T47D (cell line): ENCODE measurements around the gene TH.

ENCODE experiments used
- DNase-seq, 2 experiments: peaks; one replicate each; pipeline versions ENCODE4 v3.0.0 to v3.0.0-alpha.2; 2011 to 2012; ENCODE audit warnings: low read depth in 1 of 2, low spot score in 1 of 2
- JUND ChIP-seq: IDR thresholded peaks from 2 replicates; pipeline ENCODE4 v1.6.1; 2012; ENCODE audit warnings: low read depth
- in situ Hi-C: cut with HindIII; loops from 2 replicates; pipeline ENCODE4 v1.10.0; 2016; ENCODE audit warnings: low sequenced_read_pairs, low pct_unique_long_range_greater_than_20kb

TH gene

GRCh38 chr11:2142762-2143202, 28.8 kb downstream of the TH start:
- in situ Hi-C loops: no loop called here
- TF ChIP-seq JUND: no peak
- DNase-seq: peak in 1 of 2 experiments; percentile 34

- DNase-seq: no peak
- TF ChIP-seq JUND: no peak
- in situ Hi-C loops: no loop called here
Measured at GRCh38 chr11:2142300-2142759, 29.3 kb downstream of the TH start.

GRCh38 chr11:2140411-2141400, 30.9 kb downstream of the TH start:
- no peak for DNase-seq
- in situ Hi-C loops: no loop called here
- no peak for TF ChIP-seq JUND

- in situ Hi-C loops: no loop called here
- DNase-seq: no peak
- no peak for TF ChIP-seq JUND
Measured at GRCh38 chr11:2139621-2140337, 31.8 kb downstream of the TH start.

DNA sequence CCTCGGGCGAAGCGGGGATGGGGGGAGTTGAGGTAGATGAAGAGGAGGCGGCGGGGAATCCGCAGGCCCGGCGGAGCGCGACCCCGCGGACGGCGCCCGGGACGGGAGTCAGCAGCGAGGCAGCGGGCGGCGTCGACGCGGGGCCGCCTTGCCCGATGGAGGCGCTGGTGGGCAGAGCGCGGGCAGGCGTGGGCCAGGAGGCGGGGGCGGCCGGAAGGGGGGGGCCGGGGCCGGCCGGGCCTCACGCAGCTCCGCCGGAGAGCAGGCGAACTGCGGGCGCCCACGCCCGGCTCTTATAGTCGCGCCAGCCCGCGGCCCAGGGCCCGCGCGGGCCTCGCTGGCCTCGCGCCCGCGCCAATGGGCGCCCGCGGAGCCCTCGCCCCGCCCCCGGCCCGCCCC, 32.5 kb downstream of the TH start, which contains the start of gene IGF2:
IGF2 (minus strand) TSS at position 267 of the 399 bp plus-strand sequence. CDS start 3,866 bp downstream, outside the sequence.
- TF ChIP-seq JUND: no peak
- DNase-seq: peak; percentile 46 to 60
- in situ Hi-C loops: no loop called here

DNA sequence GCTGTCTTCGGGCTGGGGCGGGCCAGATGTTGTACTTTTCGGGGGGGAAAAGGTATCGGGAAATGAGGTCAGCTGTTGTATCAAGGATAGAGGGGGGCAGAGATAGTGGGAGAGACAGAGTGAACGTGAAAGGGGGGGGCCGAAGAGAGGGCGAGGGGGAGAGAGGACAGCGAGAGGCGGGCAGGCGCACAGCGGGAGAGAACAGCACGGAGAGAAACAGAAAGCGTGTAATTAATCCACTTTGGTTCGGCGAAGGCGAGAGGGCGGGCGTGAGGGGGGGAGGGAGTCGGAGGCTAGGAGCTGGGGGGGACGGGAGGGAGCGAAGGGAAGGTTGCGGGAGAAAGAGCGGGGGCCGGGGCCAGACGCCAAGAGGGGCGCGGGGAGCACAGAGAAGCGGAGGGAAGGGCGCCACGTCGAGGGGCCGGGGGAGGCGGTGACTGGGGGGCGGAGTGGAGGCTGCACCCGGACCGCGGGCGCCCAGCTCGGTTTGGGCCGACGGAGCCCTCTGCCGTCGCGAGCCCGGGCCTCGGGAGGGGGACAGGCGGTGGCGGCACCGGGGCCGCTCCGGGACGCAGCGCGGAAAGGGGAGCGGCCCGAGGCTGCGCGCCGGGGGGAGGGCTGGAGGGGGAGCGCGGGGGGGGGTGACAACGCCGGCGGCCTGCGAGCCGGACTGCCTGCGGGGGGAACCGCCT, 33.0 kb downstream of the TH start:
- no peak for DNase-seq
- in situ Hi-C loops: no loop called here
- no peak for TF ChIP-seq JUND

DNA sequence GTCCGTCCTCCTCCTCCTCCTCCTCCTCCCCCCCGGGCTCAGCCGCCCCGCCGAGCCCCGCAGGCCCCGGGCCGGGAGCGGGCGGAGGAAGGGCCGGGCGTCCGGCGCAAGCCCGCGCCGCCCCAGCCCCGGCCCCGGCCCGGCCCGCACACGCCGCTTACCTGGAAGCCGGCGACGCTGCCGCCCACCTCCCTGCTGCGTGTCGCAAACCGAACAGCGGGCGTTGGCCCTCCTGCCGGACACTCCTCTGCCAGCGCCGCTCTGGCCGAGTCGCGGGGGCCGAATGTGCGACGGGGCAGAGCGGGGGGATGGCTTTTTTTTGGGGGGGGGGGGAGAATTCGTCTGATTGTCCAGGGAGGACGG, 33.6 kb downstream of the TH start:
- no peak for TF ChIP-seq JUND
- in situ Hi-C loops: no loop called here
- no peak for DNase-seq

- TF ChIP-seq JUND: no peak
- DNase-seq: peak; percentile 78 to 91
- in situ Hi-C loops: no loop called here
Measured at GRCh38 chr11:2137202-2138067, 34.2 kb downstream of the TH start.

- DNase-seq: no peak
- in situ Hi-C loops: no loop called here
- no peak for TF ChIP-seq JUND
Measured at GRCh38 chr11:2136952-2137201, 34.7 kb downstream of the TH start.

DNA sequence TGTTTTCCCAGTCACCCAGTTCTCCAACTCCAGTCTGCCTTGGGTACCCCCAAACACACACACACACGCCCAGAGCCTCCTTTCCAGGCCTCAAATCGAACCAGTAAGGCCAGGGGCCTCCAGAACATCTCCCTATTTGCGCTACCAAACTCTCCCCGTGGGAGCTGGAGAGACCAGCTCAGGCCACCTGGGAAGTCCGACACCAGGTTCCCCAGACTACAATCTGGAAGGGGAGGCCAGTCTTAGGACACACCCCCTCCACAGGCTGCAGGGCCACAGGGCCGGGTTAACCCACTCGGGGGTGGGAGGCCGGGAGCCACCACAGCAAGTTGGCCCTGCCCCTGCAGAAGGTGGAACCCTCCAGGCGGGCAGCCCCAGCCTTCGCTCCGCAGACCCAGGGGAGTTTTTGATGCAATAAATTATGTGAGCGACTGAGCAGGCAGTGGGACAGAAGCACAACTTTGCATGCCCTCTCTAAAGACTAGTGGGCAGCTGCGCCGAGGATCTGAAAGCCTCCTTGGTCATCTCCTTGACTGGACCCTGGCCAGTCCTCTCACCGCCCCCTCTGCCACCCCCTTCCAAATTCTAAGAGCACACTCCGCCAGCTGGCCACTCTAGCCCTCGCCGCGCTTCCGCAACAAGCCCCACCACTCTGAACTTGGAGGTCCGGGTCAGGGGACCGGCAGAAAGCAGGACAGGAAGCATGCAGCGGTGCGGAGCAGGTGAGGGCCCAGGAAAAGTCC, 35.2 kb downstream of the TH start:
- in situ Hi-C loops: no loop called here
- no peak for TF ChIP-seq JUND
- DNase-seq: no peak

- in situ Hi-C loops: no loop called here
Measured at GRCh38 chr11:2135648-2136201, 35.9 kb downstream of the TH start.

More at GRCh38 chr11:2135648-2136201, 35.9 kb downstream of the TH start:
- no peak for DNase-seq
- no peak for TF ChIP-seq JUND
